HG03442 (cell line): ENCODE measurements around the gene NHSL2.
"Not testable (repeated sequence)": the region's sequence is repeated elsewhere in the genome, so short reads cannot be mapped to it uniquely, and the experiment has no call there.

Source experiments
- ATAC-seq: cut with Tn5 transposase; IDR thresholded peaks from one replicate; pipeline ENCODE4 v1.9.1; 2021; ENCODE audit warnings: mild to moderate bottlenecking, moderate library complexity; ENCODE audit not compliant: unreplicated experiment

NHSL2 gene

GRCh38 chrX:72038868-72039267, 128.2 kb downstream of the NHSL2 start:
- no peak for ATAC-seq

GRCh38 chrX:72040506-72040905, 129.9 kb downstream of the NHSL2 start:
- ATAC-seq: no peak

GRCh38 chrX:72041176-72041575, 130.5 kb downstream of the NHSL2 start:
- ATAC-seq: no peak

- no peak for ATAC-seq
These were observed 131.5 kb downstream of the NHSL2 start for GRCh38 chrX:72041871-72042851.

- ATAC-seq: no peak
These were observed 132.2 kb downstream of the NHSL2 start for GRCh38 chrX:72042852-72043248.

GRCh38 chrX:72043636-72044035, 133.0 kb downstream of the NHSL2 start:
- no peak for ATAC-seq

GRCh38 chrX:72045141-72045540, 134.5 kb downstream of the NHSL2 start:
- ATAC-seq: no peak

- ATAC-seq: no peak
These were observed 135.1 kb downstream of the NHSL2 start for GRCh38 chrX:72045552-72046277.

GRCh38 chrX:72046447-72046846, 135.8 kb downstream of the NHSL2 start:
- ATAC-seq: no peak

- ATAC-seq: no peak
These were observed 138.1 kb downstream of the NHSL2 start for GRCh38 chrX:72048510-72049455.

- no peak for ATAC-seq
These were observed 139.4 kb downstream of the NHSL2 start for GRCh38 chrX:72050011-72050410.

GRCh38 chrX:72051589-72051988, 140.9 kb downstream of the NHSL2 start:
- ATAC-seq: no peak

GRCh38 chrX:72052415-72053090, 141.9 kb downstream of the NHSL2 start:
- ATAC-seq: no peak

- ATAC-seq: no peak
These were observed 142.9 kb downstream of the NHSL2 start for GRCh38 chrX:72053508-72053907.

GRCh38 chrX:72054779-72055489, 144.3 kb downstream of the NHSL2 start:
- no peak for ATAC-seq

- ATAC-seq: no peak
These were observed 146.7 kb downstream of the NHSL2 start for GRCh38 chrX:72057331-72057730.

GRCh38 chrX:72057849-72058248, 147.2 kb downstream of the NHSL2 start:
- no peak for ATAC-seq

GRCh38 chrX:72058346-72058745, 147.7 kb downstream of the NHSL2 start:
- not testable (repeated sequence) for ATAC-seq

- no peak for ATAC-seq
These were observed 149.7 kb downstream of the NHSL2 start for GRCh38 chrX:72060196-72060920.
